ENCODE measurements around the gene ACSM6.
"Not testable (repeated sequence)": the region's sequence is repeated elsewhere in the genome, so short reads cannot be mapped to it uniquely, and the experiment has no call there.

The ACSM6 gene

DNA sequence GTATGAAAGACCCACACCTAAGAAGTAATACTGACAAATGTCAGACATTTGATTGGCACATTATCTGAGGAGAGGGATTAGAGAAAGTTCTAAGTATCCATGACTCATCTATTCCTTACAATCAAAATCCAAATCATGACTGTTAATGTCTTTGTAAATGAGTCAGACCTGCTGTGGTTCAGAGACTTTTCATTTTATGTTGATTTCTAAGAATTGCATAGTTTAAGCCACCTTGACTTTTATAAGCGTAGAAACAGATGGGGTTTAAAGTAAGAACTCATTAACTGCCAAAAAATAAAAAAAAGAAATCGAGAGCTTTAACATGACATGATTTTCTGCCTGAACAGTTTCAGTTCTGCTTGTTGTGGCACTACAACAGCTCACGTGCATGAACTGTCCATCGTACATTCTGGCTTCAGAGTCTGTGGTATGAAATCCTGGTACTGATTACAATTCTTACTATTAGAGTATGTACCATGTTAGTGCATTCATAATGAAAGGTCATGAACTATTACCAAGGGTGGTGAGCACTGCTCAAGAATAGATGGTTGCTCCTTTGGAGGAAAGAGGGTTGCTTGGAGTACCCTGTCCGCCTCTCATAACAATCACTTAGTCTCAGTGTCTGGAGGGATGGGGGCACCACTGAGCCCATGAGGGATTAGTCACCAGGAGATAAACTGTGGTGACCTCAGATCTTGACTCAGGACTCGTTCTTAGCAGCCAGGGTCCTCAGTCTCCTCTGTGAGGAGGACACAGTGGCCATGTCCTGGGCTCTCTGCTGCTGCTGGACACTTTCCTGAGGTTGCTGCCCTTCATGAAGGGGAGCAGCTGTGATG is 42.2 kb downstream of the ACSM6 start:
- no peak overlapping the region for H3K4me3 ChIP-seq (ENCODE audit: low read depth, low read length, poor library complexity, severe bottlenecking)
- H3K27ac ChIP-seq (ENCODE audit: low read depth, low read length, poor library complexity, severe bottlenecking), result peak overlapping the region; percentile 69
- H3K9me3 ChIP-seq (ENCODE audit: low read length), result no peaks in the 10 kb centered on the region
- no peak overlapping the region for H3K9ac ChIP-seq (ENCODE audit: low read length)
- H3K9me2 ChIP-seq (ENCODE audit: low read depth, low read length), result no peaks in the 10 kb centered on the region
- H3K27me3 ChIP-seq (ENCODE audit: insufficient read depth, low read length), result no peaks in the 10 kb centered on the region
- H4K20me1 ChIP-seq (ENCODE audit: insufficient read depth, low read length), result no peaks in the 10 kb centered on the region
- H3K79me2 ChIP-seq (ENCODE audit: insufficient read depth, low read length), result no peaks in the 10 kb centered on the region
- H3K4me2 ChIP-seq (ENCODE audit: low read length), result no peak overlapping the region
- H2AFZ ChIP-seq (ENCODE audit: low read length), result no peak overlapping the region
- TF ChIP-seq, protein P1, sequence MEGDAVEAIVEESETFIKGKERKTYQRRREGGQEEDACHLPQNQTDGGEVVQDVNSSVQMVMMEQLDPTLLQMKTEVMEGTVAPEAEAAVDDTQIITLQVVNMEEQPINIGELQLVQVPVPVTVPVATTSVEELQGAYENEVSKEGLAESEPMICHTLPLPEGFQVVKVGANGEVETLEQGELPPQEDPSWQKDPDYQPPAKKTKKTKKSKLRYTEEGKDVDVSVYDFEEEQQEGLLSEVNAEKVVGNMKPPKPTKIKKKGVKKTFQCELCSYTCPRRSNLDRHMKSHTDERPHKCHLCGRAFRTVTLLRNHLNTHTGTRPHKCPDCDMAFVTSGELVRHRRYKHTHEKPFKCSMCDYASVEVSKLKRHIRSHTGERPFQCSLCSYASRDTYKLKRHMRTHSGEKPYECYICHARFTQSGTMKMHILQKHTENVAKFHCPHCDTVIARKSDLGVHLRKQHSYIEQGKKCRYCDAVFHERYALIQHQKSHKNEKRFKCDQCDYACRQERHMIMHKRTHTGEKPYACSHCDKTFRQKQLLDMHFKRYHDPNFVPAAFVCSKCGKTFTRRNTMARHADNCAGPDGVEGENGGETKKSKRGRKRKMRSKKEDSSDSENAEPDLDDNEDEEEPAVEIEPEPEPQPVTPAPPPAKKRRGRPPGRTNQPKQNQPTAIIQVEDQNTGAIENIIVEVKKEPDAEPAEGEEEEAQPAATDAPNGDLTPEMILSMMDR (IDR thresholded peaks at IDR 0.05; ENCODE audit: low read length), result no peak
- TF ChIP-seq EZH2 (IDR thresholded peaks at IDR 0.05; ENCODE audit: borderline replicate concordance, low read length), result no peak
- no peaks in the 10 kb centered on the region for H3F3A ChIP-seq (ENCODE audit: insufficient read depth, low read length)
- H3K36me3 ChIP-seq (ENCODE audit: insufficient read depth, low read length), result 0 out of 2 replicates have a peak, but pooled peaks cover 6% of the 10 kb centered on the region
- peaks cover 15% of the 10 kb centered on the region for H3K4me1 ChIP-seq (ENCODE audit: insufficient read depth, low read length, severe bottlenecking)

DNA sequence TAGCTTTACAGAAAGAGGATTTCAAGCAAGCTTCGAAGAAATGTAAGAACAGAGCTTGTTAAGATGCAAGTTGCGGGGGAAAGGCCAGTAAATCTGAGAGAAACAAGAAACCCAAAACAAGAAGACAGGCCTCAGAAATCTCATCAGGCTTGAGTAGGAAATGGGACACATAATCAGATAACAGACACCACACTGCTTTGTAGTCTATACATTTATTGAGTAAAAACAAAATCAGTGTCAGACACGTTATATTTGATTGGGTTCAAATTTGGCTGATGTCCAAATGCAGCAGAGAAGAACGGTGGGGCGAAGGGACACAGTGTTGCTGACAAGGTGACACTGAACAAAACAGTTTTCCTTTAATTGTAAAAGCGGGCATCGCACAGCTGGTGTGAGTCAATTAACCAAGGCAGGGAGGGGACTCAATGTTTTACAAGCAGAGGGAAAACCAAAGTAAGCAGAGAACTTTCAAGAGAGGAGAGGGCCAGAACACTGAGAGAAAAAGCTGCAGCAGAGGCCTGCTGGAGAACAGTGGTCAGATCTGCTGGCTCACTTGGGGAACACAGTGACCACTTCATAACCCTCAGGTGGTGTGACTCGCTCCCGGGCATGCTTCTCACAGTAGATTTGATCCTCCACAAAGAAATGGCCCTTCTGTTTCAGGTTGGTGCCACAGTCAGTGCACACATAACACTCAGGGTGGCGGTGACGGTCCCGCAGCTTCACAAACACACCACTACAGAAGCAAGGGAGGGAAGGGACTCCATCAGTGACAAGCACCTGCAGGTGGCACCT is 43.5 kb downstream of the ACSM6 start:
- Histone ChIP-seq H3F3A (ENCODE audit: insufficient read depth, low read length) (no peaks in the 10 kb centered on the region), H3K9ac (ENCODE audit: low read length) (no peak overlapping the region), H4K20me1 (ENCODE audit: insufficient read depth, low read length) (no peaks in the 10 kb centered on the region), H2AFZ (ENCODE audit: low read length) (no peak overlapping the region), H3K27ac (ENCODE audit: low read depth, low read length, poor library complexity, severe bottlenecking) (peak overlapping the region; percentile 28), H3K4me3 (ENCODE audit: low read depth, low read length, poor library complexity, severe bottlenecking) (no peak overlapping the region), H3K27me3 (ENCODE audit: insufficient read depth, low read length) (no peaks in the 10 kb centered on the region), H3K4me2 (ENCODE audit: low read length) (no peak overlapping the region), H3K36me3 (ENCODE audit: insufficient read depth, low read length) (0 out of 2 replicates have a peak, but pooled peaks cover 6% of the 10 kb centered on the region), H3K9me3 (ENCODE audit: low read length) (no peaks in the 10 kb centered on the region), H3K79me2 (ENCODE audit: insufficient read depth, low read length) (no peaks in the 10 kb centered on the region), H3K9me2 (ENCODE audit: low read depth, low read length) (no peaks in the 10 kb centered on the region), H3K4me1 (ENCODE audit: insufficient read depth, low read length, severe bottlenecking) (peaks cover 15% of the 10 kb centered on the region)
- no peak for TF ChIP-seq EZH2 (IDR thresholded peaks at IDR 0.05; ENCODE audit: borderline replicate concordance, low read length)
- TF ChIP-seq, protein P1 (IDR thresholded peaks at IDR 0.05; ENCODE audit: low read length), result no peak

DNA sequence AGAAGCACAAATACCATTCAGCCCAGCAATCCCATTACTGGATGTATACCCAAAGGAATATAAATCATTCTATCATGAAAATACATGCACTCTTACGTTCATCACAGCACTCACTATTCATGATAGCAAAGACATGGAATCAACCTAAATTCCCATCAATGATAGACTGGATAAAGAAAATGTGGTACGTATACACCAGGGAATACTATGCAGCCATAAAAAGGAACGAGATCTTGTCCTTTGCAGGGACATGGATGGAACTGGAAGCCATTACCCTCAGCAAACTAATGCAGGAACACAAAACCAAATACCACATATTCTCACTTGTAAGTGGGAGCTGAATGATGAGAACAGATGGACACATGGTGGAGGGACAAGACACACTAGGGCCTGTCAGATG is 46.1 kb downstream of the ACSM6 start:
- H3K9ac ChIP-seq (ENCODE audit: low read length); H3K4me3 ChIP-seq (ENCODE audit: low read depth, low read length, poor library complexity, severe bottlenecking); H3K27ac ChIP-seq (ENCODE audit: low read depth, low read length, poor library complexity, severe bottlenecking); H3K79me2 ChIP-seq (ENCODE audit: insufficient read depth, low read length); H3K36me3 ChIP-seq (ENCODE audit: insufficient read depth, low read length); H3K27me3 ChIP-seq (ENCODE audit: insufficient read depth, low read length); H4K20me1 ChIP-seq (ENCODE audit: insufficient read depth, low read length); H3K9me2 ChIP-seq (ENCODE audit: low read depth, low read length); H3K9me3 ChIP-seq (ENCODE audit: low read length); H2AFZ ChIP-seq (ENCODE audit: low read length); H3K4me2 ChIP-seq (ENCODE audit: low read length); H3F3A ChIP-seq (ENCODE audit: insufficient read depth, low read length): not testable (repeated sequence)
- peaks cover 15% of the 10 kb centered on the region for H3K4me1 ChIP-seq (ENCODE audit: insufficient read depth, low read length, severe bottlenecking)
